Ovary (tissue), 9 donors: ENCODE results near the gene CBX8. TPM values are rescaled to one million over a fixed set of nuclear protein-coding genes. Genes with fewer than 3 reads are reported as not detected.

Experiments used
- DNase-seq, 5 donors: peaks; one replicate each; pipeline ENCODE4 v3.0.0-alpha.2; 2019 to 2020
- H3K27ac ChIP-seq, 2 donors: fragments of 200-600 bp; one replicate each; pipeline versions ENCODE4 v1.5.1 to v1.8.0; 2019 to 2022
- H3K27me3 ChIP-seq: fragments of 200-600 bp; one replicate; pipeline ENCODE4 v1.8.0; 2022
- H3K36me3 ChIP-seq: fragments of 200-600 bp; sonication (generic); one replicate; pipeline ENCODE4 v1.5.1; 2019
- H3K4me1 ChIP-seq: one replicate; pipeline ENCODE4 v1.8.1; 2013; ENCODE audit warnings: mild to moderate bottlenecking, moderate library complexity; ENCODE audit not compliant: insufficient read depth
- H3K4me3 ChIP-seq: fragments of 200-600 bp; sonication (generic); one replicate; pipeline ENCODE4 v1.5.1; 2017
- H3K9me3 ChIP-seq, 2 donors: fragments of 200-600 bp in 1 of 2; sonication (generic) in 1 of 2; one replicate each; pipeline versions ENCODE4 v1.5.1 to v1.8.1; 2013 to 2019; ENCODE audit warnings: mild to moderate bottlenecking in 1 of 2, moderate library complexity in 1 of 2
- CTCF ChIP-seq, 3 donors: fragments of 450-650 bp in 2 of 3; fragments of 200-600 bp in 1 of 3; IDR thresholded peaks; one replicate each; pipeline versions ENCODE4 v1.5.1 to v1.8.0; 2016 to 2022; ENCODE audit warnings: antibody characterized with exemption in 3 of 3, mild to moderate bottlenecking in 1 of 3
- EP300 ChIP-seq: sonication (generic); formaldehyde crosslinking; IDR thresholded peaks from one replicate; pipeline ENCODE4 v1.6.1; 2017; ENCODE audit warnings: antibody characterized with exemption
- POLR2A ChIP-seq: fragments of 450-650 bp; IDR thresholded peaks from one replicate; pipeline ENCODE4 v1.6.1; 2017; ENCODE audit warnings: antibody characterized with exemption, mild to moderate bottlenecking, moderate library complexity
- whole genome bisulfite sequencing, 3 donors: extraction: QIAGEN DNeasy Blood & Tissue Kit in 1 of 3; methylation state at CpG; one replicate each; pipeline versions ENCODE4 v1.1.5 to v1.1.7; 2013 to 2017; 5-methylcytosine and 5-hydroxymethylcytosine counted together
- intact Hi-C, 4 donors: fragments of 100-400 bp; cut with DNase I; formaldehyde crosslinking; loops; one replicate each; pipeline versions ENCODE4 v1.11.0 to v1.15.1; 2022 to 2023
- polyA plus RNA-seq, 2 donors: library from polyadenylated mRNA; stranded (reverse); fragments of 200-250 nt in 1 of 2; fragments of 350-450 nt in 1 of 2; fragmentation: Illumina TruSeq in 1 of 2; extraction: RNeasy Lipid Tissue Mini Kit (QIAGEN cat#74804) in 1 of 2; gene quantifications; one replicate each; pipeline ENCODE4 v1.2.3, GENCODE V29; 2013 to 2014
- total RNA-seq, 7 donors: library from RNA; depleted of rRNA in 2 of 7; stranded (reverse); fragments of >200 nt in 2 of 7; fragmentation: NEBNext Ultra II Directional in 3 of 7; extraction: Animal tissue kit (Norgen Biotek cat#: 25700) in 3 of 7; gene quantifications; one replicate each; pipeline versions ENCODE4 v1.1.0 to v1.2.4, GENCODE V29; 2016 to 2023
- donor health status: DM: no; HTN: no; CAD: no; lungs with moderate emphysema.
- donor health status: DM: no; HTN: no; CAD: no.
- donor health status: Bipolar disorder and iron deficiency.
- donor health status: DM: yes; HTN: yes; CAD: no.
- donor health status: DM: no; HTN: no; CAD: no.
- donor health status: DM: yes; HTN: yes; CAD: no.

Gene CBX8
- total and polyA plus RNA-seq, 9 donors, result 0.60 to 7.0 (median 3.2) TPM

GRCh38 chr17:79806446-79806760 is 9.5 kb upstream of the CBX8 start:
- Histone ChIP-seq H3K4me3 (no peak overlapping the region), H3K4me1 (no peaks in the 10 kb centered on the region), H3K27me3 (peaks cover 32% of the 10 kb centered on the region), H3K36me3 (no peaks in the 10 kb centered on the region), H3K9me3 (no peaks in the 10 kb centered on the region), H3K27ac (no peak overlapping the region)
- 14 to 25% (median 20%) methylated on average over 4 of the region's 4 CpGs for WGBS, 3 donors
- TF ChIP-seq EP300 (no peak), CTCF (IDR thresholded peaks at IDR 0.05) (no peak), POLR2A (no peak)
- intact Hi-C loops, result no loop called here
- DNase-seq, result no peak

- 12 to 16% (median 13%) methylated on average over 22 of the region's 22 CpGs for WGBS, 3 donors
Measured at GRCh38 chr17:79804856-79805696, 8.2 kb upstream of the CBX8 start.

GRCh38 chr17:79803997-79804855 is 7.3 kb upstream of the CBX8 start:
- Histone ChIP-seq H3K36me3 (no peaks in the 10 kb centered on the region), H3K4me1 (no peaks in the 10 kb centered on the region), H3K27ac (no peak overlapping the region), H3K27me3 (peaks cover 35% of the 10 kb centered on the region), H3K9me3 (no peaks in the 10 kb centered on the region), H3K4me3 (no peak overlapping the region)
- TF ChIP-seq EP300, result no peak
- TF ChIP-seq POLR2A, result no peak
- TF ChIP-seq CTCF (IDR thresholded peaks at IDR 0.05), result no peak
- intact Hi-C loops, result no loop called here
- WGBS, 3 donors, result 2 to 3% (median 3%) methylated on average over 64 to 76 of the region's 76 CpGs
- no peak for DNase-seq

More at GRCh38 chr17:79804856-79805696, 8.2 kb upstream of the CBX8 start:
- Histone ChIP-seq H3K36me3 (no peaks in the 10 kb centered on the region), H3K4me3 (no peak overlapping the region), H3K27ac (no peak overlapping the region), H3K4me1 (no peaks in the 10 kb centered on the region), H3K27me3 (peaks cover 34% of the 10 kb centered on the region), H3K9me3 (no peaks in the 10 kb centered on the region)
- intact Hi-C loops, result no loop called here
- no peak for DNase-seq
- no peak for TF ChIP-seq POLR2A

- TF ChIP-seq EP300 (no peak), POLR2A (no peak), CTCF (IDR thresholded peaks at IDR 0.05) (no peak)
- peaks cover 41% of the 10 kb centered on the region for H3K27me3 ChIP-seq
- intact Hi-C loops, result no loop called here
- no peak overlapping the region for H3K4me3 ChIP-seq
- no peaks in the 10 kb centered on the region for H3K9me3 ChIP-seq
- 5 to 8% (median 6%) methylated on average over 31 of the region's 31 CpGs for WGBS, 3 donors
- no peak for DNase-seq
- no peak overlapping the region for H3K27ac ChIP-seq
- H3K4me1 ChIP-seq, result peaks cover 3% of the 10 kb centered on the region
- no peaks in the 10 kb centered on the region for H3K36me3 ChIP-seq
Measured at GRCh38 chr17:79803421-79803996, 6.6 kb upstream of the CBX8 start.
